A673 (cell line): ENCODE measurements around the gene TEN1.

ENCODE experiments used
- CTCF ChIP-seq: fragments of 300-800, 200-600 bp; sonication (generic); conservative IDR thresholded peaks from 2 replicates; pipeline ENCODE4 v1.5.1; 2017; ENCODE audit warnings: low read depth, mild to moderate bottlenecking, antibody characterized with exemption, low read length, moderate library complexity, mixed read lengths
- EZH2 ChIP-seq: fragments of 200-600 bp; sonication (generic); IDR thresholded peaks from 2 replicates; pipeline ENCODE4 v1.6.1; 2017; ENCODE audit warnings: borderline replicate concordance, low read depth, mild to moderate bottlenecking, mixed read lengths, antibody characterized with exemption, low read length; ENCODE audit not compliant: poor library complexity, severe bottlenecking

GRCh38 chr17:75976175-75976848 is 2.7 kb upstream of the TEN1 start:
- no peak for TF ChIP-seq CTCF
- no peak for TF ChIP-seq EZH2
